IPS-NIHi11 (cell line): ENCODE measurements around the gene TFF3.

Experiments
- DNase-seq: peaks from one replicate; pipeline ENCODE4 v3.0.0; 2012; ENCODE audit warnings: mixed read lengths, low spot score

Gene TFF3

GRCh38 chr21:42320791-42321190 is 5.6 kb upstream of the TFF3 start:
- no peak for DNase-seq

GRCh38 chr21:42319851-42320572 is 4.8 kb upstream of the TFF3 start:
- DNase-seq, result no peak

GRCh38 chr21:42319376-42319775 is 4.2 kb upstream of the TFF3 start:
- DNase-seq, result no peak

- DNase-seq, result no peak
Observed at GRCh38 chr21:42317826-42318746, 2.9 kb upstream of the TFF3 start.

- no peak for DNase-seq
Observed at GRCh38 chr21:42317341-42317741, 2.1 kb upstream of the TFF3 start.

GRCh38 chr21:42316891-42317290 is 1.7 kb upstream of the TFF3 start:
- DNase-seq, result no peak

GRCh38 chr21:42314616-42315295 is 453 bp downstream of the TFF3 start:
- DNase-seq, result no peak

GRCh38 chr21:42313501-42313969 is 1.7 kb downstream of the TFF3 start:
- no peak for DNase-seq

- DNase-seq, result no peak
Observed at GRCh38 chr21:42312626-42313104, 2.5 kb downstream of the TFF3 start.

GRCh38 chr21:42311816-42312625 is 3.2 kb downstream of the TFF3 start:
- DNase-seq, result no peak

GRCh38 chr21:42311160-42311559 is 4.0 kb downstream of the TFF3 start:
- no peak for DNase-seq

GRCh38 chr21:42310411-42311001 is 4.7 kb downstream of the TFF3 start:
- no peak for DNase-seq

GRCh38 chr21:42309753-42310213 is 5.4 kb downstream of the TFF3 start:
- DNase-seq, result peak; percentile 86

- no peak for DNase-seq
Observed at GRCh38 chr21:42308914-42309752, 6.1 kb downstream of the TFF3 start.

GRCh38 chr21:42308161-42308913 is 6.9 kb downstream of the TFF3 start:
- no peak for DNase-seq

- DNase-seq, result no peak
Observed at GRCh38 chr21:42307106-42307505, 8.1 kb downstream of the TFF3 start.

GRCh38 chr21:42306366-42307035 is 8.7 kb downstream of the TFF3 start:
- DNase-seq, result no peak

- DNase-seq, result no peak
Observed at GRCh38 chr21:42305707-42306147, 9.5 kb downstream of the TFF3 start.
